ENCODE data around the gene FYN. TPM values are rescaled to one million over a fixed set of nuclear protein-coding genes. Genes with fewer than 3 reads are reported as not detected.
A peak's percentile ranks its signal among the peaks of the same experiment; 100 is the strongest.

FYN gene
- total and polyA plus RNA-seq, 2 experiments from 2014 or later = 58.6 to 166 TPM

DNA sequence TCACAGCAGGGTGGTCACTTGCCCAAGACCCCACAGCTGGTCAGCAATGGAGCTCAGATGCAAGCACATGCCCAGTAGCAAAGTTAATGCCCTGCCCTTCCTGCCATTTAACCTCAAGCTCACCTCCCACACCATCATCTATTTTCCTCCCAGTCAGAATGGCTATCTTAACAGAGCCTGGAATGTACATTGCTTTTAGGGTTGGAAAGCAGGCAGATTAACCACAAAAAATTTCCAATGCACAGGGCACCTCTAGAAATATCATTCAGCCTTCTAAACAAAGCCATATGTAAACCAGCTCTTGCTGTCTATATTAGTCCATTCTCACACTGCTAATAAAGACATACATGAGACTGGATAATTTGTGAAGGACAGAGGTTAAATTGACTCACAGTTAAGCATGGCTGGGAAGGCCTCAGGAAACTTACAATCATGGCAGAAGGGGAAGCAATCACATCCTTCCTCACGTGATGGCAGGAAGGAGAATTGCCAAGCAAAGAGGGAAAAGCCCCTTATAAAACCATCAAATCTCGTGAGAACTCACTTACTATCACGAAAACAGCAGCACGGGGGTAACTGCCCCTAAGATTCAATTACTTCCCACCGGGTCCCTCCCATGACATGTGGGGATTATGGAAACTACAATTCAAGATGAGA lies 106.9 kb downstream of the FYN start:
- Histone ChIP-seq H3K79me2 (ENCODE audit: insufficient read depth) (peaks cover 100% of the 10 kb centered on the region), H3K9me3 (ENCODE audit: low read depth) (no peaks in the 10 kb centered on the region), H2AFZ (no peak overlapping the region), H3K9me2 (ENCODE audit: insufficient read depth) (no peaks in the 10 kb centered on the region), H3K27me3 (replicated peaks; ENCODE audit: insufficient read depth) (no peaks in the 10 kb centered on the region), H3K4me3 (no peak overlapping the region), H3K27ac (peak overlapping the region; percentile 20; the same call in 1 of the 2 replicates), H3F3A (ENCODE audit: insufficient read depth) (0 out of 2 replicates have a peak, but pooled peaks cover 16% of the 10 kb centered on the region), H4K20me1 (ENCODE audit: insufficient read depth) (0 out of 2 replicates have a peak, but pooled peaks cover 7% of the 10 kb centered on the region), H3K36me3 (ENCODE audit: low read depth) (no peaks in the 10 kb centered on the region), H3K4me1 (ENCODE audit: insufficient read depth) (peaks cover 30% of the 10 kb centered on the region), H3K4me2 (ENCODE audit: unreplicated experiment) (no peak overlapping the region), H3K9ac (no peak overlapping the region)
- peak; percentile 33 for DNase-seq
- TF ChIP-seq EZH2phosphoT487 (IDR thresholded peaks at IDR 0.05; ENCODE audit: insufficient read depth, low read depth) (no peak), EZH2 (IDR thresholded peaks at IDR 0.05; ENCODE audit: insufficient read depth, poor library complexity, severe bottlenecking) (no peak)
- in situ Hi-C loops (cut with MboI) = no loop called here
- 87 to 89% methylated on average over 5 of the region's 5 CpGs for WGBS, 2 experiments (ENCODE audit: low coverage in 1 of 2, low lambda C conversion rate in 2 of 2, missing lambda C conversion rate in 2 of 2)

DNA sequence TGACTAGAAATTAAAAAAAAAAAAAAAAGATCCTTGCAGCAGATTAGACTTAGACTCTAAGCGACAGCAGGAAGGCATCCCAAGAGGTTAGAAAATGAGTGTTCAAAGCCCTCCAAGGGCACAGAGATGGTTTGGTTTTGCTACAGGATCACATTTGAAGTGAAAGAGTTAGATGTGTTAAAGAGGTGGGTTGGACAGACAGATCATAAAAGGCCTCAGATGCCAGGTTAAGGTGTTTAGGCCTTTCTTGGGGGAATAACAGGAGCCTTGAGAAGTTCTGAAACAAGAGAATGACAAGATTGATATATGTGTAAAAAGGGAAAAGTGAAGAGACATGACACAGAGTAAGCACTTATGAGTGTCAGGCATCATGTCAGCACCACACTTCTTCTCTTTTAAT lies 107.5 kb downstream of the FYN start:
- H3K9me3 ChIP-seq (ENCODE audit: low read depth) = no peaks in the 10 kb centered on the region
- H3K27me3 ChIP-seq (replicated peaks; ENCODE audit: insufficient read depth) = no peaks in the 10 kb centered on the region
- H3K27ac ChIP-seq = peak overlapping the region; percentile 20; the same call in 1 of the 2 replicates
- H3K79me2 ChIP-seq (ENCODE audit: insufficient read depth) = peaks cover 99% of the 10 kb centered on the region
- no peak overlapping the region for H3K4me3 ChIP-seq
- no peak overlapping the region for H3K4me2 ChIP-seq (ENCODE audit: unreplicated experiment)
- in situ Hi-C loops (cut with MboI) = no loop called here
- H3K4me1 ChIP-seq (ENCODE audit: insufficient read depth) = peaks cover 32% of the 10 kb centered on the region
- no peaks in the 10 kb centered on the region for H3K36me3 ChIP-seq (ENCODE audit: low read depth)
- peaks cover 21% of the 10 kb centered on the region; the same call in 1 of the 2 replicates for H3F3A ChIP-seq (ENCODE audit: insufficient read depth)
- H4K20me1 ChIP-seq (ENCODE audit: insufficient read depth) = 0 out of 2 replicates have a peak, but pooled peaks cover 7% of the 10 kb centered on the region
- no peak for DNase-seq
- no peaks in the 10 kb centered on the region for H3K9me2 ChIP-seq (ENCODE audit: insufficient read depth)
- 94 to 95% methylated on average over 1 of the region's 1 CpG for WGBS, 2 experiments (ENCODE audit: low coverage in 1 of 2, low lambda C conversion rate in 2 of 2, missing lambda C conversion rate in 2 of 2)
- no peak overlapping the region for H3K9ac ChIP-seq
- H2AFZ ChIP-seq = no peak overlapping the region
- TF ChIP-seq EZH2 (IDR thresholded peaks at IDR 0.05; ENCODE audit: insufficient read depth, poor library complexity, severe bottlenecking) = no peak
- no peak for TF ChIP-seq EZH2phosphoT487 (IDR thresholded peaks at IDR 0.05; ENCODE audit: insufficient read depth, low read depth)

DNA sequence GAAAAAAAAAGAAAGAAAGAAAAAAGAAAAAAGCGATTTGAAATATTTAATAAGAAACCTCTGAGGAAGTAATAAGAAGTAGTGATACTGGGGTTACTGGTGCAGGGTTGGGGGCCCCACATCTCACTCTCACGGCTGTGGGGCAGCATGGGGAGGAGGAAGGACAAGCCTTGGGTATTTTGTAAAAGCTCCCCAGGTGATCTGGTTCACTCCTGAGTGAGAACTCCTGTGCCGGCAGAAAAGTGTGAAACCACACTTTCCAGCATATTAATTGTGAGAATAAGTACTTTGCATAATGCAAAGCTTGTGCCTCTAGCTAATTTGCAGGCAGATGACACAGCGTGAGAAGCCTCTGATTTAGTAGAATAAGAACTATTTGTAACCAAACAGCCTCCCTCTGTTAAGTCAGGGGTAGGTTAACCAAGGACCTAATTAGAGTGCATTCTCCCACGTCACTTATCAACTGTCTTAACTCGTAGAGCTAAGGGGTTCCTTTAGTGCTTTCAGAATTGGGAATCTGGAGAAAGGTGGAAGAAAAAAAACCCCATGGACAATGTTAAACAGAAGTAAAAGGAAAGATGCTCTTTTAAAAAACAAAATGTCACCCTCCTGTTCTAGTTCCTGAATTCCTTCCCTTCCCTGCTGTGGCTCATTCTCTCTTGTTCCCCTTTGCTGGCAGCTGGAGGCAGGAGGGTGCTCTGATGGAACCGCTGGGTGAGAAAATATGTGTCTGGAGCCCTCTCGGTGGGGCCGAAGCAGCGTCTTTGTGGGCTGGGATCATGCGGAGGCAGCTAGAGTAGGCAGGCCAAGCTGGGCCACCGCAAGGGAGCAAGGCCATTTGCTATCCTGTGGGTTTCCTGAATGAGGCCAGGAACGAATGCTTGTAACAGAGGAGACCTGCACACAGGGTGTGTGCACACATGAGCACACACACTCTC lies 108.7 kb downstream of the FYN start:
- 0 out of 2 replicates have a peak, but pooled peaks cover 7% of the 10 kb centered on the region for H4K20me1 ChIP-seq (ENCODE audit: insufficient read depth)
- in situ Hi-C loops (cut with MboI) = no loop called here
- H3K4me2 ChIP-seq (ENCODE audit: unreplicated experiment) = no peak overlapping the region
- H3K79me2 ChIP-seq (ENCODE audit: insufficient read depth) = peaks cover 91% of the 10 kb centered on the region
- no peaks in the 10 kb centered on the region for H3K9me3 ChIP-seq (ENCODE audit: low read depth)
- H3F3A ChIP-seq (ENCODE audit: insufficient read depth) = peaks cover 29% of the 10 kb centered on the region
- no peak overlapping the region for H3K4me3 ChIP-seq
- TF ChIP-seq EZH2 (IDR thresholded peaks at IDR 0.05; ENCODE audit: insufficient read depth, poor library complexity, severe bottlenecking) (no peak), EZH2phosphoT487 (IDR thresholded peaks at IDR 0.05; ENCODE audit: insufficient read depth, low read depth) (no peak)
- H3K27ac ChIP-seq = no peak overlapping the region
- DNase-seq = no peak
- H3K9ac ChIP-seq = no peak overlapping the region
- no peaks in the 10 kb centered on the region for H3K27me3 ChIP-seq (replicated peaks; ENCODE audit: insufficient read depth)
- H3K4me1 ChIP-seq (ENCODE audit: insufficient read depth) = peaks cover 39% of the 10 kb centered on the region
- 73% methylated on average over 13 of the region's 13 CpGs for WGBS, 2 experiments (ENCODE audit: low coverage in 1 of 2, low lambda C conversion rate in 2 of 2, missing lambda C conversion rate in 2 of 2)
- no peak overlapping the region for H2AFZ ChIP-seq
- H3K36me3 ChIP-seq (ENCODE audit: low read depth) = no peaks in the 10 kb centered on the region
- H3K9me2 ChIP-seq (ENCODE audit: insufficient read depth) = no peaks in the 10 kb centered on the region

DNA sequence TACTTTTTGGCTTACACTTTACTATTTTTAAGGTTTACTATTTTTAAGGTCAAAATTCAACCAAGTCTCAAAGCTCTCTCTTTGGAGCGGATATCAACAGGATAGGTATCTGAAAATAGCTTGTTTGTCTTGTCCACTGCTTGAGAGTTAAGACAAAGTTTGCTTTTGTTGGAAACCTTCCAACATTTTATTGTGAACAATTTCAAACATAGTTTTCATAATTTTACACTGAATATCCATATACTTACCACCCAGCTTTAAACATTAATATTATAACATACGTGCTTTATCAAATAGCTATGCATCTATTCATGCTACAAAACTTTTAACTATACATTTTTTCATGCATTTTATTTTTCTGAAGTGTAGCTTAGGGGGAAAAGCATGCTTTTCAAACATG lies 109.9 kb downstream of the FYN start:
- Histone ChIP-seq H3K4me3 (no peak overlapping the region), H2AFZ (no peak overlapping the region), H3K4me1 (ENCODE audit: insufficient read depth) (peaks cover 42% of the 10 kb centered on the region), H3K79me2 (ENCODE audit: insufficient read depth) (peaks cover 91% of the 10 kb centered on the region), H3K27me3 (replicated peaks; ENCODE audit: insufficient read depth) (no peaks in the 10 kb centered on the region), H3K36me3 (ENCODE audit: low read depth) (no peaks in the 10 kb centered on the region), H4K20me1 (ENCODE audit: insufficient read depth) (no peaks in the 10 kb centered on the region), H3K9me2 (ENCODE audit: insufficient read depth) (no peaks in the 10 kb centered on the region), H3K27ac (no peak overlapping the region), H3K4me2 (ENCODE audit: unreplicated experiment) (no peak overlapping the region), H3K9me3 (ENCODE audit: low read depth) (no peaks in the 10 kb centered on the region), H3F3A (ENCODE audit: insufficient read depth) (peaks cover 33% of the 10 kb centered on the region), H3K9ac (no peak overlapping the region)
- in situ Hi-C loops (cut with MboI) = no loop called here
- WGBS, 2 experiments (ENCODE audit: low coverage in 1 of 2, low lambda C conversion rate in 2 of 2, missing lambda C conversion rate in 2 of 2) = 84 to 85% methylated on average over 2 of the region's 2 CpGs
- TF ChIP-seq EZH2phosphoT487 (IDR thresholded peaks at IDR 0.05; ENCODE audit: insufficient read depth, low read depth) = no peak
- no peak for TF ChIP-seq EZH2 (IDR thresholded peaks at IDR 0.05; ENCODE audit: insufficient read depth, poor library complexity, severe bottlenecking)
- no peak for DNase-seq
